ENCODE results near the gene MSMB.

Gene MSMB

GRCh38 chr10:46025406-46025805 lies 20.7 kb downstream of the MSMB start:
- no peak for DNase-seq (ENCODE audit: low read depth, low spot score)
- no peak overlapping the region for H3K4me3 ChIP-seq (ENCODE audit: low read depth, low read length)
- in situ Hi-C loops (cut with HindIII; ENCODE audit: low sequenced_read_pairs) = no loop called here
- TF ChIP-seq CTCF (IDR thresholded peaks at IDR 0.05; ENCODE audit: low read depth, low read length) = no peak

GRCh38 chr10:46024948-46025347 lies 21.1 kb downstream of the MSMB start:
- no peak for TF ChIP-seq CTCF (IDR thresholded peaks at IDR 0.05; ENCODE audit: low read depth, low read length)
- DNase-seq (ENCODE audit: low read depth, low spot score) = no peak
- in situ Hi-C loops (cut with HindIII; ENCODE audit: low sequenced_read_pairs) = no loop called here
- H3K4me3 ChIP-seq (ENCODE audit: low read depth, low read length) = no peak overlapping the region

- H3K4me3 ChIP-seq (ENCODE audit: low read depth, low read length) = peak overlapping the region; percentile 62
- DNase-seq (ENCODE audit: low read depth, low spot score) = peak; percentile 91
- peak; percentile 26 for TF ChIP-seq CTCF (IDR thresholded peaks at IDR 0.05; ENCODE audit: low read depth, low read length)
- in situ Hi-C loops (cut with HindIII; ENCODE audit: low sequenced_read_pairs) = no loop called here
These were observed 22.9 kb downstream of the MSMB start for GRCh38 chr10:46022978-46023702.

- in situ Hi-C loops (cut with HindIII; ENCODE audit: low sequenced_read_pairs) = no loop called here
- DNase-seq (ENCODE audit: low read depth, low spot score) = no peak
- no peak overlapping the region for H3K4me3 ChIP-seq (ENCODE audit: low read depth, low read length)
- TF ChIP-seq CTCF (IDR thresholded peaks at IDR 0.05; ENCODE audit: low read depth, low read length) = no peak
These were observed 25.8 kb downstream of the MSMB start for GRCh38 chr10:46020344-46020657.

GRCh38 chr10:46019569-46020343 lies 26.3 kb downstream of the MSMB start:
- in situ Hi-C loops (cut with HindIII; ENCODE audit: low sequenced_read_pairs) = no loop called here
- no peak for DNase-seq (ENCODE audit: low read depth, low spot score)
- TF ChIP-seq CTCF (IDR thresholded peaks at IDR 0.05; ENCODE audit: low read depth, low read length) = no peak
- no peak overlapping the region for H3K4me3 ChIP-seq (ENCODE audit: low read depth, low read length)

GRCh38 chr10:46019177-46019528 lies 26.9 kb downstream of the MSMB start:
- in situ Hi-C loops (cut with HindIII; ENCODE audit: low sequenced_read_pairs) = no loop called here
- H3K4me3 ChIP-seq (ENCODE audit: low read depth, low read length) = no peak overlapping the region
- no peak for TF ChIP-seq CTCF (IDR thresholded peaks at IDR 0.05; ENCODE audit: low read depth, low read length)
- no peak for DNase-seq (ENCODE audit: low read depth, low spot score)
